PC-3 (cell line): ENCODE measurements around the gene PLK1. TPM values are rescaled to one million over a fixed set of nuclear protein-coding genes. Genes with fewer than 3 reads are reported as not detected.
"Not testable (repeated sequence)": the region's sequence is repeated elsewhere in the genome, so short reads cannot be mapped to it uniquely, and the experiment has no call there.

Experiments
- ATAC-seq: fragments of 200-7000 bp; cut with Tn5 transposase; 2 replicates; pipeline ENCODE4 v1.9.1; 2020; ENCODE audit warnings: mild to moderate bottlenecking, moderate library complexity
- BruUV-seq: library from RNA; stranded (reverse); fragments of 400-500 nt; replicated peaks from 2 replicates; lab custom pipeline; 2021; lab: Mats Ljungman, UMichigan
- CTCF ChIA-PET: fragments of 300-600 bp; sonication (Branson Sonifier 250); formaldehyde crosslinking; loops from one replicate; lab custom pipeline; 2022; ENCODE audit warnings: antibody characterized with exemption; lab: Charles Lee
- POLR2A ChIA-PET: fragments of 300-600 bp; sonication (Branson Sonifier 250); formaldehyde crosslinking; loops from one replicate; lab custom pipeline; 2022; ENCODE audit warnings: antibody characterized with exemption; ENCODE audit not compliant: unreplicated experiment; lab: Charles Lee
- DNase-seq: peaks from one replicate; pipeline ENCODE4 v3.0.0-alpha.2; 2015
- H2AFZ ChIP-seq: fragments of 300-600 bp; sonication (generic); 2 replicates; pipeline ENCODE4 v1.6.0; 2016; ENCODE audit warnings: antibody characterized with exemption, low read length
- H3F3A ChIP-seq: fragments of 300-600 bp; sonication (generic); one replicate; pipeline ENCODE4 v1.6.0; 2017; ENCODE audit warnings: antibody characterized with exemption, low read length, control low read depth, mild to moderate bottlenecking; ENCODE audit not compliant: unreplicated experiment
- H3K27ac ChIP-seq: fragments of 300-600 bp; sonication (generic); 2 replicates; pipeline ENCODE4 v1.5.1; 2016; ENCODE audit warnings: mild to moderate bottlenecking, low read length
- H3K27me3 ChIP-seq: fragments of 300-600 bp; sonication (generic); 2 replicates; pipeline ENCODE4 v1.6.1; 2016; ENCODE audit warnings: low read length, mixed read lengths
- H3K36me3 ChIP-seq: fragments of 300-600 bp; sonication (generic); 2 replicates; pipeline ENCODE4 v1.6.1; 2016; ENCODE audit warnings: low read depth, mixed run types, low read length, mixed read lengths
- H3K4me1 ChIP-seq: fragments of 300-600 bp; sonication (generic); 2 replicates; pipeline ENCODE4 v1.5.1; 2016; ENCODE audit warnings: low read length; ENCODE audit not compliant: insufficient read depth
- H3K4me2 ChIP-seq: fragments of 300-600 bp; sonication (generic); 2 replicates; pipeline ENCODE4 v1.6.0; 2016; ENCODE audit warnings: low read length
- H3K4me3 ChIP-seq: fragments of 300-600 bp; sonication (generic); 2 replicates; pipeline ENCODE4 v1.5.1; 2016; ENCODE audit warnings: mild to moderate bottlenecking, low read length, mixed read lengths
- H3K79me2 ChIP-seq: fragments of 300-600 bp; sonication (generic); 2 replicates; pipeline ENCODE4 v1.6.1; 2017; ENCODE audit warnings: low read length, mixed read lengths
- H3K9ac ChIP-seq: fragments of 300-600 bp; sonication (generic); 2 replicates; pipeline ENCODE4 v1.6.0; 2016; ENCODE audit warnings: mild to moderate bottlenecking, low read length
- H3K9me2 ChIP-seq: fragments of 300-600 bp; sonication (generic); replicated peaks from 2 replicates; pipeline ENCODE4 v1.6.1; 2016; ENCODE audit warnings: mixed run types, low read length, mixed read lengths
- H3K9me3 ChIP-seq: fragments of 300-600 bp; sonication (generic); 2 replicates; pipeline ENCODE4 v1.6.1; 2016; ENCODE audit warnings: low read length, mixed read lengths
- H4K20me1 ChIP-seq: fragments of 300-600 bp; sonication (generic); 2 replicates; pipeline ENCODE4 v1.6.1; 2016; ENCODE audit warnings: low read length, mixed read lengths
- CTCF ChIP-seq: fragments of 300-600 bp; sonication (generic); conservative IDR thresholded peaks from 2 replicates; pipeline ENCODE4 v1.5.1; 2017; ENCODE audit warnings: antibody characterized with exemption, low read depth, mild to moderate bottlenecking, low read length
- EZH2 ChIP-seq: fragments of 300-600 bp; sonication (generic); IDR thresholded peaks from one replicate; pipeline ENCODE4 v1.6.1; 2017; ENCODE audit warnings: antibody characterized with exemption, mild to moderate bottlenecking, low read length; ENCODE audit not compliant: unreplicated experiment
- EZH2phosphoT487 ChIP-seq: fragments of 300-600 bp; sonication (generic); IDR thresholded peaks from 2 replicates; pipeline ENCODE4 v1.6.1; 2018; ENCODE audit warnings: mild to moderate bottlenecking, antibody characterized with exemption, low read length, borderline replicate concordance
- intact Hi-C: fragments of 100-400 bp; cut with micrococcal nuclease; formaldehyde crosslinking; loops from 2 replicates; pipeline ENCODE4 v1.9.0; 2023
- total RNA-seq: library from RNA; depleted of rRNA; stranded (reverse); fragments of >200 nt; gene quantifications from 2 replicates; pipeline ENCODE4 v1.2.3, GENCODE V29; 2014

Gene PLK1
- total RNA-seq, 1 experiment from 2014 or later = 58.6 TPM

DNA sequence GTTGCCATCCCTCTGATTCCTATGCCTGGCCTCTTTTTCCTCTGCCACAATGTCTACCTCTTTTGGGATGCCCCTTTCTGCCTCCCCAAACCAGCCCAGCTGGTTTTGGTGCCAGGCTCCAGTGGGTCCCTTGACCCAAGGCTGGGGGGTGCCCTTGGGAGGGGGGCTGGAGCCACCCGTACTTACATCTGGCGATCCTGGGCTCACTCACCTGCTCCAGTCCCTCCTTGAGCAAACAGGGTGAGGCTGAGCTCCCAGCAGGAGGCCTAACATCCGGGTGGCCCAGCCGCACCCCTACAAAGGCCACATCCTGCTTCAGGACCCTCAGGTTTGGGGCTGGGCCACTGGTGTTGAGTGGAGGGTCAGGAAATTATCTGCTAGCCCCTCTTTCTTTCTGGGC is 33.1 kb downstream of the PLK1 start:
- ChIA-PET CTCF (no interaction called here), POLR2A (no interaction called here)
- Histone ChIP-seq H3K4me3 (no peak overlapping the region), H3K36me3 (no peaks in the 10 kb centered on the region), H3F3A (no peaks in the 10 kb centered on the region), H3K9me2 (no peaks in the 10 kb centered on the region), H2AFZ (no peak overlapping the region), H3K27me3 (0 out of 2 replicates have a peak, but pooled peaks cover under 1% of the 10 kb centered on the region), H3K9me3 (no peaks in the 10 kb centered on the region), H3K4me1 (no peaks in the 10 kb centered on the region), H3K79me2 (no peaks in the 10 kb centered on the region), H3K9ac (no peak overlapping the region), H3K4me2 (no peak overlapping the region), H3K27ac (no peak overlapping the region), H4K20me1 (no peaks in the 10 kb centered on the region)
- peak; percentile 5 for DNase-seq
- TF ChIP-seq CTCF (no peak), EZH2phosphoT487 (no peak)
- intact Hi-C loops = no loop called here
- ATAC-seq = peak; percentile 24; the same call in 1 of the 2 replicates
- BruUV-seq = no TSS peak

DNA sequence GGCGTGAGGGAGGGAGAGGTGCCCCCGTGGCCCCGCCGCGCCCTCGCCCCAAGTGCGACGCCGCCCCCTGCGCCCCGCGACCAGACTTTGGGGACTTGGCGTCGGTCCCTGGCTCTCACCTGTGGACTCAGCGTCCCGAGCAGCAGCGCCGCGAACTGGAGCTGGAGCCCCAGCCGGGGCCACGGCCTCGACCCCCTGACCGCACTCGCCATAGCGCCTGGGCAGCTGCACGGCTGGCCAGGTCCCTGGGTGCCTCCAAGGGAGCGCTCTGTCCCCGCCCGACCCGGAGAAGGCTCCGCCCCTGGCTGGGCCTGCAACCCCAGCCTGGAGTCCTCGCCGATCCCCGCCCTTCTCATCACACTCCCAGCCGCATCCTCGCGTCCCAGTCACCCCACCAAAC is 34.3 kb downstream of the PLK1 start, which contains the start of gene ERN2:
ERN2 (minus strand) TSS at position 247 of the 400 bp plus-strand sequence; CDS start at position 212, 35 bp downstream.
- no peak within 1 kb of the TSS for H3K4me3 ChIP-seq
- peaks cover 6% of the 10 kb centered on the region for H3K27me3 ChIP-seq
- no TSS peak for BruUV-seq
- H3K9me2 ChIP-seq = no peaks in the 10 kb centered on the region
- intact Hi-C loops = no loop called here
- ChIA-PET CTCF (no interaction called here), POLR2A (no interaction called here)
- H3K9ac ChIP-seq = no peak within 1 kb of the TSS
- no peak within 1 kb of the TSS for H3K4me2 ChIP-seq
- no peak within 1 kb of the TSS for H2AFZ ChIP-seq
- H3K27ac ChIP-seq = no peak within 1 kb of the TSS
- H3K79me2 ChIP-seq = no peaks in the 10 kb centered on the region
- H3K4me1 ChIP-seq = no peaks in the 10 kb centered on the region
- no peak for TF ChIP-seq EZH2phosphoT487
- TF ChIP-seq EZH2 = no peak
- TF ChIP-seq CTCF = no peak
- no peak for DNase-seq
- no peaks in the 10 kb centered on the region for H3K9me3 ChIP-seq
- H4K20me1 ChIP-seq = no peaks in the 10 kb centered on the region
- no peaks in the 10 kb centered on the region for H3K36me3 ChIP-seq
- no peak for ATAC-seq
- H3F3A ChIP-seq = no peaks in the 10 kb centered on the region

DNA sequence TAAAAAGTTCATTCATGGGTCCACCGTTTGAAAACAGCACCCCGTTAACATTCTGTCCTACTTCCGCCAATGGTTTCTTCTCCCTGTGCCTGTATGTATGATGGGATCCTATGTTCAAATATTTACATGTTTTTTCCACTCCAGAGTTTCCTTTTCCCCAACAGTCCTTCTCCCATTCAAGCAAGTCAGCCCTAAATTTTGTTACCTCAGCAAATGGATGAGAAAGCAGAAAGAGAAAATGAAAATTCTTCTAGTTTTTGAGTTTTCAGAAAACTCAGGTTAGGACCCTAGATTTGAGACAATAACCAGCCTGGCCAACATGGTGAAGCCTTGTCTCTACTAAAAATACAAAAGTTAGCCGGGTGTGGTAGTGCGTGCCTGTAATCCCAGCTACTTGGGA is 37.8 kb downstream of the PLK1 start:
- H3K4me3 ChIP-seq = no peak overlapping the region
- H3K9ac ChIP-seq = no peak overlapping the region
- no peaks in the 10 kb centered on the region for H3F3A ChIP-seq
- peaks cover 6% of the 10 kb centered on the region for H3K27me3 ChIP-seq
- H3K79me2 ChIP-seq = no peaks in the 10 kb centered on the region
- no peak overlapping the region for H3K4me2 ChIP-seq
- no peaks in the 10 kb centered on the region for H3K9me2 ChIP-seq
- BruUV-seq = no TSS peak
- no peaks in the 10 kb centered on the region for H4K20me1 ChIP-seq
- TF ChIP-seq CTCF (no peak), EZH2 (no peak), EZH2phosphoT487 (no peak)
- H3K4me1 ChIP-seq = no peaks in the 10 kb centered on the region
- ATAC-seq (no peak), DNase-seq (no peak)
- no peak overlapping the region for H2AFZ ChIP-seq
- H3K36me3 ChIP-seq = no peaks in the 10 kb centered on the region
- ChIA-PET POLR2A (no interaction called here), CTCF (no interaction called here)
- no peak overlapping the region for H3K27ac ChIP-seq
- H3K9me3 ChIP-seq = no peaks in the 10 kb centered on the region
- intact Hi-C loops = no loop called here

DNA sequence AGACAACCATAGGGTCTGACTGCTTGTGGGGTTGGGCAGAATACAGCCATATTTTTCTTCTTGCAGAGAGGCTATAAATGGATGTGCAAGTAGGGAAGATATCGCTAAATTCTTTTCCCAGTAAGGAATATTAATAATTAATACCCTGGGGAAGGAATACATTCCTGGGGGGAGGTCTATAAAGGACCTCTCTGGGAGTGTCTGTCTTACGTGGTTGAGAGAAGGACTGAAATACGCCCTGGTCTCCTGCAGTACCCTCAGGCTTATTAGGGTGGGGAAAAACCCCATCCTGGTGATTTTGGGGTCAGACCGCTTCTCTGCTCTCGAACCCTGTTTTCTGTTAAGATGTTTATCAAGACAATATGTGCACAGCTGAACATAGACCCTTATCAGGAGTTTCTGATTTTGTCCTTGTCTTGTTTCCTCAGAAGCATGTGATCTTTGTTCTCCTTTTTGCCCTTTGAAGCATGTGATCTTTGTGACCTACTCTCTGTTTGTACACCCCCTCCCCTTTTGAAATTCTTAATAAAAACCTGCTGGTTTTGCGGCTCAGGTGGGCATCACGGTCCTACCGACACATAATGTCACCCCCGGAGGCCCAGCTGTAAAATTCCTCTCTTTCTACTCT is 44.0 kb downstream of the PLK1 start:
- H3K27ac ChIP-seq, H3K36me3 ChIP-seq, H3K9ac ChIP-seq, H3K27me3 ChIP-seq, POLR2A ChIA-PET, BruUV-seq, CTCF ChIA-PET, H3K9me2 ChIP-seq, ATAC-seq, intact Hi-C loops, H3K4me3 ChIP-seq, H3K4me2 ChIP-seq, H3K9me3 ChIP-seq, H2AFZ ChIP-seq, H3F3A ChIP-seq, H4K20me1 ChIP-seq, H3K79me2 ChIP-seq, DNase-seq, H3K4me1 ChIP-seq: not testable (repeated sequence)
